ENCODE results near the gene SLC25A39. TPM values are rescaled to one million over a fixed set of nuclear protein-coding genes. Genes with fewer than 3 reads are reported as not detected.
"Not testable (repeated sequence)": the region's sequence is repeated elsewhere in the genome, so short reads cannot be mapped to it uniquely, and the experiment has no call there.

Gene SLC25A39
- total RNA-seq, 1 donor from 2014 or later, result 44.7 TPM

DNA sequence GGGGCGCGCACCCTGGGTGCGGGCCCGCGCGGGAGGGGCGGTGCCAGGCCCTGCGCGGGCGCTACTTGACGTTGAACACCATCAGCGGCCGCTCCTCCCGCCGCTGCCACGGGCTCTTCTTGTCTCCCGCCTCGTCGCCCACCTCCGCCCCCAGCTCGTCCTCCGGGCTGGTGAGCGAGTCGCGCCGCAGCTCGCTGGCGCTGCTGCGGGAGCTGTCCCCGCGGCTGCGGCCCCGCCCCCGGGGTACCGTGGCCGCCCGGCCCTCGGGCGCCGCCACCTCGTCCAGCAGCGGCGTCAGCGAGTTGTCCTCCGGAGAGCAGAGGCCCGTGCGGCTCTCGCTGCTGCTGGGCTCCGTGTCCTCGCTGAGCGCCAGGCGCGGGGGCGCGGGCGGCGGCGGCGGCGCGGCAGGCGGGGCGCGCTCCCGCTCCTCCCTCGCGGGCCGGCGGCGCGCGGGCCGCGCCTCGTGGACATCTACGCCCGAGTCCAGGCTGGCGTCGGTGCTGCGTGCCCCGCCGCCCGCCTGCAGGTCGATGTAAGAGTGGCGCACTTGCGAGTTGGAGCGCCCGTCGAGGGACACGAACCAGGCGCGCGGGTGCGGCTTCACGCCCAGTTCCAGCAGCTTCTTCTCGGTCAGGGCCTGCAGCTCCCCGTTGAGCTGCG is 29.2 kb upstream of the SLC25A39 start:
- DNase-seq, result peak; percentile 46

- DNase-seq, result peak; percentile 34
Measured at GRCh38 chr17:44352828-44353671, 28.4 kb upstream of the SLC25A39 start.

DNA sequence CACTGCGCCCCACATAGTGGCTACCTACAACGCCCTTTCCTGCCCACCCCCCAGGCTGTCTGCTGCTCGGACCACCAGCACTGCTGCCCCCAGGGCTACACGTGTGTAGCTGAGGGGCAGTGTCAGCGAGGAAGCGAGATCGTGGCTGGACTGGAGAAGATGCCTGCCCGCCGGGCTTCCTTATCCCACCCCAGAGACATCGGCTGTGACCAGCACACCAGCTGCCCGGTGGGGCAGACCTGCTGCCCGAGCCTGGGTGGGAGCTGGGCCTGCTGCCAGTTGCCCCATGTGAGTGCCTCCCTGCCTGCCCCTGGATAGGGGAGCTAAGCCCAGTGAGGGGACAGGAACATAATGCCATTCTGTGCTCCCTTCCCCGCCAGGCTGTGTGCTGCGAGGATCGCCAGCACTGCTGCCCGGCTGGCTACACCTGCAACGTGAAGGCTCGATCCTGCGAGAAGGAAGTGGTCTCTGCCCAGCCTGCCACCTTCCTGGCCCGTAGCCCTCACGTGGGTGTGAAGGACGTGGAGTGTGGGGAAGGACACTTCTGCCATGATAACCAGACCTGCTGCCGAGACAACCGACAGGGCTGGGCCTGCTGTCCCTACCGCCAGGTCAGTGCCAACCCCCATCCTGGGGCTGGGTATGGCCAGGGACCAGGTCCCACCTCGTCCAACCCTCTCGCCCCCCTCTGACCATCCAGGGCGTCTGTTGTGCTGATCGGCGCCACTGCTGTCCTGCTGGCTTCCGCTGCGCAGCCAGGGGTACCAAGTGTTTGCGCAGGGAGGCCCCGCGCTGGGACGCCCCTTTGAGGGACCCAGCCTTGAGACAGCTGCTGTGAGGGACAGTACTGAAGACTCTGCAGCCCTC is 27.6 kb upstream of the SLC25A39 start:
- peak; percentile 10 for DNase-seq

DNA sequence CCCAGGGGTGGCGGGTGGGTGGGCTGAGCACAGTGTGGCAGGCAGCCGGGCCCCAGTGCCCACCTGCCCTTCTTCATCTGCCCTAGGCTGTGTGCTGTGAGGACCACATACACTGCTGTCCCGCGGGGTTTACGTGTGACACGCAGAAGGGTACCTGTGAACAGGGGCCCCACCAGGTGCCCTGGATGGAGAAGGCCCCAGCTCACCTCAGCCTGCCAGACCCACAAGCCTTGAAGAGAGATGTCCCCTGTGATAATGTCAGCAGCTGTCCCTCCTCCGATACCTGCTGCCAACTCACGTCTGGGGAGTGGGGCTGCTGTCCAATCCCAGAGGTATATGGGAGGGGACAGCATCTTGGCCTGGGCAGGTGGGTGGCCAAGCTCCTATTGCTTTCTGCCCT is 26.8 kb upstream of the SLC25A39 start:
- DNase-seq, result no peak

DNA sequence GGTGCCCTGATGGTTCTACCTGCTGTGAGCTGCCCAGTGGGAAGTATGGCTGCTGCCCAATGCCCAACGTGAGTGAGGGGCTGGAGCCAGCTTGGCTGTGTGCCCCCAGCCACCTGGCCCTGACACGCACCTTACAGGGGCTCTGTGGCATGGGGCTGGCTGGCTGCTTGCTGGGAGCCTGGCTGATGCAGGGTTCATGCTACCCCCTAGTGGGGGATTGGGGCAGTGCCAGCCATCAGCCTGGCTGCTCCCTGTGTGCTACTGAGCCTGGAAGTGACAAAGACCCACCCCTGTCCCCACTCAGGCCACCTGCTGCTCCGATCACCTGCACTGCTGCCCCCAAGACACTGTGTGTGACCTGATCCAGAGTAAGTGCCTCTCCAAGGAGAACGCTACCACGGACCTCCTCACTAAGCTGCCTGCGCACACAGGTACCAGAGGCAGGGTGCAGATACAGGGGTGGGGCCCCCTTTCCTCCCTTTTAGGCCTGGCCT is 26.2 kb upstream of the SLC25A39 start:
- DNase-seq, result peak; percentile 79

DNA sequence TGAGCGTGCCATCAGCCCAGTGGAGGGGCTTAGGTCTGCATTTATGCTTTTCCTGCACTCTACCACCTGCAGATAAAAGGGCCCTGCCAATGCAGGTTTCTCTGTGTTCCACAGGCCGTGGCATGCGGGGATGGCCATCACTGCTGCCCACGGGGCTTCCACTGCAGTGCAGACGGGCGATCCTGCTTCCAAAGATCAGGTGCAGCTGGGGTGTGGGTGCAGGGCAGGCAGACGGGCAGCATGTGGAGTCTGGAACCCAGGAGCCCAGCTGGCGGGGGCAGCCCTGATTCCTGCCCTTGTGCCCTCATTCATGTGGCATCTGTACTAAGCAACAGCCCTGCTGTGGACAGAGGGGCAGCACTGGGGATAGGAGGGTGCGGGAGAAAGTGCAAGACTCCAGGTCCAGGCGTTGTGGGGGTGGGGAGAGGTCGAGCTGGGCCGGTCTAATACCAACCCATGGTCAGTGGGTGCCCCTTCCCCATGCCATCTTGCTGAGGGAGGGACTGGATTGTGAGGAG is 25.0 kb upstream of the SLC25A39 start:
- DNase-seq, result no peak

GRCh38 chr17:44348988-44349364 is 24.4 kb upstream of the SLC25A39 start:
- DNase-seq, result no peak

DNA sequence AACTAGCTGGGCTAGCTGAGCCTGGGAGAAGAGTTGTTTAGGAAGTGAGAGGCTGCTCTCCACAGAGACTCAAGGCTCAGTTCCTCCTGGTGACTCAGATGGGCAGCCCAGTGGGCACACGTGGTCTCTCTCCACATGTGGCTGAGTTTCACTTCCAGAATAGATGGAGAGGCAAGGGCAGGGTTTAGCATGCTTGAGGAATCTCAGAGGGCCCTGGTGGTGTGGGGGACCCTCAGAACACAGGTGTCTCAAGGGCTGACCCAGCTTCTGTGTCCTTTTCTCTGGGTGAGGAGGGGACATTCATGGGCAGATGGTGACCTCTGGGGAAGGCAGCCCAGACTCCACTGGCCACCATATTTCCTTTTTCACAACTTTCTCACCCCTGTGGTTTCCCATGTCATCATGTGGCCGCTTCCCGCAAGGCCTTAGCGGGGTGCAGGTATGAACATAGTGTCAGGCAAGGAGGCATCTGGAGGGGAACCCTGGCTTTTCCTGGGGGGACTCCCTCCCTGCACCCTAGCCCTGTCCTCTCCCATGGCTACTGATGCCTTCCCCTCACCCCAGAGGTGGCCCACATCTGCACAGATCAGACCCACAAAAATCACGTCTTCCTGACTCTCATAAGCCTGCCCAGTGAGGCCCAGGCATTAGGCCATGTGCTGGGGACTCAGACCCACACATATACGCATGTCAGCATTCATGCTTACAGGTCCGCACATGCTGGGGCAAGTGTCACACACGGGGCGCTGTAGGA is 23.8 kb upstream of the SLC25A39 start:
- no peak for DNase-seq

- DNase-seq, result not testable (repeated sequence)
Measured at GRCh38 chr17:44347206-44348055, 22.8 kb upstream of the SLC25A39 start.

- no peak for DNase-seq
Measured at GRCh38 chr17:44346064-44346844, 21.6 kb upstream of the SLC25A39 start.

- DNase-seq, result peak; percentile 83
Measured at GRCh38 chr17:44345454-44346026, 20.9 kb upstream of the SLC25A39 start.

GRCh38 chr17:44344939-44345453 is 20.4 kb upstream of the SLC25A39 start, which contains the start of gene GRN:
Gene GRN (plus strand): TSS chr17:44345302. CDS start chr17:44349165, 3,863 bp downstream.
- DNase-seq, result peak; percentile 100

- no peak for DNase-seq
Measured at GRCh38 chr17:44343510-44344209, 19.0 kb upstream of the SLC25A39 start.

DNA sequence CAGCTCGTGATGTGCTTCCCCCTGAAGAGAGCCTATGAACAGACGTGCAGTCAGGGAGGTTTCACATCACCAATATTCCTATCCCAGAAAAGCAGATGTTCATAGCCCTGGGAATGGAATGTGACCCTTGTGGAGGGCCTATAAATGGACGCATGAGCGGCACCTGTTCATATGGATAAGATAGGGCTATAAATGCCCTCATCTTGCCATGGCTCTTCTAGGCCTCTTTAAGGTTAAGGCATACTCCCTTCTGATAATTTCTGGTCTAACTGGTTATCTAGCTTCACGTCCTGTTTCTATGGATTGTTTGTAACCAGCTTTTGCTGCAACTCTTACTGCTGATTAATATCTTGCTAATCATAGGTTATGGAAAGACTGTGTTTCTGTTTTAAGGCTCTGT is 15.9 kb upstream of the SLC25A39 start:
- DNase-seq, result peak; percentile 43

DNA sequence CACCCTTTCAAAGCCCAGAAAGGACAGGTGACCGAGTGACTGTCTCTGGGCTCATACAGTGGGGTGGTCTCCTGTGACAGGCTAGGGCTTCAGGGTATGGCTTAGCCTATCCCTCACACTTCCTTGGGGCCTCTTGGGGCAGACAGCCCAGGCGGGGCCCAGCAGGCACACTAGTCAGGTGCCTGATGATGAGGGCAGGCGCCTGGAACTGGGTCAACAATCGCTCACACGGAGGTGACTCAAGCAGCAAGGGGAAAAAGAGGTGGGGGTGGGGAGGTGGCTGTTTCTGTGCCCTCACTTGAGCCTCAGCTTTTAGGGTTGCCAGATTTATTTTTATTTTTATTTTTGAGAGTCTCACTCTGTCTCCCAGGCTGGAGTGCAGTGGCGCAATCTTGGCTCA is 14.1 kb upstream of the SLC25A39 start:
- DNase-seq, result no peak

DNA sequence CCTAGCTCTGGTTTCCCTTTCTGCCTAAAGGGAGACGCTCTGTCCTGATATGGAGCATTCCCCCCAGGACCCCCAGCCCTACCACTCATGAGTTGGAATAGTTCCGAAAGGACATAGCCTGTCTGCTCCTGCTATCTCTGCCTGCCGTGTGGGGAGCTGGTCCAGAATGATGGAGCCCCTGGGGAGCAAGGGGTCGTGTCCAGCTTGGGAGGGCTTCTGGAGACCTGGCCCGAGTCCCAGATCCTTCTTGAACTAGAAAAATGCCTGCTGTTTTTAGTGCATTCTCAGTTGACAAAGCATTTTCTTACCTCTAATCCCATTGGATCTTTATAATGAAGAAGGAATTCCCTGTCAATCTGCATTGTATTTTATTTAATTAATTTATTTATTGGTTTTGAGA is 11.3 kb upstream of the SLC25A39 start:
- DNase-seq, result no peak

- no peak for DNase-seq
Measured at GRCh38 chr17:44335564-44335963, 10.9 kb upstream of the SLC25A39 start.

GRCh38 chr17:44334727-44335126 is 10.1 kb upstream of the SLC25A39 start:
- DNase-seq, result no peak
